Measurements from ENCODE around the gene MINDY4. TPM values are rescaled to one million over a fixed set of nuclear protein-coding genes. Genes with fewer than 3 reads are reported as not detected.

MINDY4 gene
- total RNA-seq, 1 donor from 2014 or later = 5.3 TPM

DNA sequence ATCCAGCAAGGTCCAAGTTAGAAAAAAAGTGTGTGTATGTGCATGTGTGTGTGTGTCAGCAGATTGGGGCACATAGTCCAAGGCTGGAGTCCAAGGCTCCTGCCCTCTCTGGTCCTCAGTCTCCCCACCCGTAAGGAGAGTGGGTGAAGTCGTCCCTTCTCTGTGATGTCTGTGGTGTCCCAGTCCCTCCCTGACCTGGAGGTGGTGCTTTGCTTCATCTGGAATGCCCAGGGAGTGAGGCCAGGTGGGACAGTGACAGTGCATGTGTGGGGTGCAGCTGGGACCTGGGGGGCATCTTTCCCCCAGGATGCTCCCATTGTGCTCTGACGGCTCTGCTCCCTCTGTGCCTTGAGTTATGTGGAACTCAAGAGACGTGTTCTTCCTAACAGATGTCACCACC lies 158.5 kb downstream of the MINDY4 start:
- DNase-seq (ENCODE audit: low read depth) = no peak
- Histone ChIP-seq H3K36me3 (ENCODE audit: control insufficient read depth, insufficient read depth, low read length) (no peaks in the 10 kb centered on the region), H3K27me3 (ENCODE audit: control insufficient read depth, insufficient read depth, low read length) (no peaks in the 10 kb centered on the region), H3K4me3 (ENCODE audit: low read depth, low read length) (no peak overlapping the region)
- TF ChIP-seq, protein P1, sequence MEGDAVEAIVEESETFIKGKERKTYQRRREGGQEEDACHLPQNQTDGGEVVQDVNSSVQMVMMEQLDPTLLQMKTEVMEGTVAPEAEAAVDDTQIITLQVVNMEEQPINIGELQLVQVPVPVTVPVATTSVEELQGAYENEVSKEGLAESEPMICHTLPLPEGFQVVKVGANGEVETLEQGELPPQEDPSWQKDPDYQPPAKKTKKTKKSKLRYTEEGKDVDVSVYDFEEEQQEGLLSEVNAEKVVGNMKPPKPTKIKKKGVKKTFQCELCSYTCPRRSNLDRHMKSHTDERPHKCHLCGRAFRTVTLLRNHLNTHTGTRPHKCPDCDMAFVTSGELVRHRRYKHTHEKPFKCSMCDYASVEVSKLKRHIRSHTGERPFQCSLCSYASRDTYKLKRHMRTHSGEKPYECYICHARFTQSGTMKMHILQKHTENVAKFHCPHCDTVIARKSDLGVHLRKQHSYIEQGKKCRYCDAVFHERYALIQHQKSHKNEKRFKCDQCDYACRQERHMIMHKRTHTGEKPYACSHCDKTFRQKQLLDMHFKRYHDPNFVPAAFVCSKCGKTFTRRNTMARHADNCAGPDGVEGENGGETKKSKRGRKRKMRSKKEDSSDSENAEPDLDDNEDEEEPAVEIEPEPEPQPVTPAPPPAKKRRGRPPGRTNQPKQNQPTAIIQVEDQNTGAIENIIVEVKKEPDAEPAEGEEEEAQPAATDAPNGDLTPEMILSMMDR (IDR thresholded peaks at IDR 0.05; ENCODE audit: insufficient read depth, low read length, poor library complexity, severe bottlenecking) = no peak

DNA sequence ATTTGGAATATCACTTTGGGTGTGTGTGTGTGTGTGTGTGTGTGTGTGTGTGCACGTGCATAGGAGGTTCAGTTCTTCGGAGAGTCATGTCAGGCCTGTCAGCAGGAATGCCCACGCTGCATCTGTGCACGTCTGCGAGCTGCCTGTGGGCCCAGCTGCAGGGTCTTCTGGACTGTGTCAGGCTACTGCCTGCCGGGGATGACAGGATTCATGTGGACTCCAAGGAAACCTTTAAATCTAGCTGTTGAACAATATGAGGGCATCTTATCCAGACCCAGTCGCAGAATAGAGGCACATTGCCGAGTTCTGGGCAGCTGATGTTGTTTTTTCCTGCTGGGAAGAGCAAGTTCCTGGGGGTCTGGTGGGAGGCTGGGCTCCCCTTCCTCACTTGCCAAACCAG lies 159.4 kb downstream of the MINDY4 start:
- TF ChIP-seq, protein P1 (IDR thresholded peaks at IDR 0.05; ENCODE audit: insufficient read depth, low read length, poor library complexity, severe bottlenecking) = no peak
- DNase-seq (ENCODE audit: low read depth) = no peak
- Histone ChIP-seq H3K36me3 (ENCODE audit: control insufficient read depth, insufficient read depth, low read length) (no peaks in the 10 kb centered on the region), H3K4me3 (ENCODE audit: low read depth, low read length) (no peak overlapping the region), H3K27me3 (ENCODE audit: control insufficient read depth, insufficient read depth, low read length) (no peaks in the 10 kb centered on the region)

DNA sequence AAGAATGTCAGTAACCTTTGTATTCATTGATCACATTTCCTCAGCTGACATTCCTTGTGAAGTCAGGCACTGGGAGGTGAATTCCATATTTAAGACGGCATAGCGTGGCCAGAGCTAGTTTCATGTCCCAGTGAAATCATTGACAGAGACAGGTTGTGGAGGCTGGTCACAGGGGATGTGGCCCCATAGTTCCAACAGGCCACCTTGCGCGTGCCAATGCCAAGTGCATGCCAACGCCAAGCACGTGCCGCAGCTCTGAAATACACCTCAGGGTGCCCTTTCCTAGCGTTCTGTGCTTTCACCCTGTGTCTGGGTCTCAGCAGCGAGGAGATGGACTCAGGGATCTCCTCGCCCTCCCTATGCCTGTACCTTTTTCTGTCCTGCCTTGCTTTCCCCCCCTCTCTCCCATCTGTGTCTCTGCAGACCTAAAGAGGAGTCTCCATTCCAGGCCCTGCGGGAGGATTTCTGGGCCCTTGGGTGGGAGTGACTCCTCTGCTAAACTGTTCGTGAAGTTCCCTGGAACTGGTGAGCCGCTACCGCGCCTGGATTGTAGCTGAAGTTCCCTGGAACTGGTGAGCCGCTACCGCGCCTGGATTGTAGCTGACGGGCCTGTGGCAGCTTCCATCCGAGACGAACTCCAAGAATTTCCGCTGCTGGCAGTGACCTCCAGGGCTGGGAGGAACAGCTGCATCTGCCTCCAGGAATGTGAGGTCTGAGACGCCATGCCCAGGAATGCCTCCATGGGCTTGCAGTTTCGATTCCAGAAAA lies 160.1 kb downstream of the MINDY4 start:
- Histone ChIP-seq H3K4me3 (ENCODE audit: low read depth, low read length) (no peak overlapping the region), H3K36me3 (ENCODE audit: control insufficient read depth, insufficient read depth, low read length) (no peaks in the 10 kb centered on the region), H3K27me3 (ENCODE audit: control insufficient read depth, insufficient read depth, low read length) (no peaks in the 10 kb centered on the region)
- peak; percentile 39 for DNase-seq (ENCODE audit: low read depth)
- TF ChIP-seq, protein P1 (IDR thresholded peaks at IDR 0.05; ENCODE audit: insufficient read depth, low read length, poor library complexity, severe bottlenecking) = no peak

DNA sequence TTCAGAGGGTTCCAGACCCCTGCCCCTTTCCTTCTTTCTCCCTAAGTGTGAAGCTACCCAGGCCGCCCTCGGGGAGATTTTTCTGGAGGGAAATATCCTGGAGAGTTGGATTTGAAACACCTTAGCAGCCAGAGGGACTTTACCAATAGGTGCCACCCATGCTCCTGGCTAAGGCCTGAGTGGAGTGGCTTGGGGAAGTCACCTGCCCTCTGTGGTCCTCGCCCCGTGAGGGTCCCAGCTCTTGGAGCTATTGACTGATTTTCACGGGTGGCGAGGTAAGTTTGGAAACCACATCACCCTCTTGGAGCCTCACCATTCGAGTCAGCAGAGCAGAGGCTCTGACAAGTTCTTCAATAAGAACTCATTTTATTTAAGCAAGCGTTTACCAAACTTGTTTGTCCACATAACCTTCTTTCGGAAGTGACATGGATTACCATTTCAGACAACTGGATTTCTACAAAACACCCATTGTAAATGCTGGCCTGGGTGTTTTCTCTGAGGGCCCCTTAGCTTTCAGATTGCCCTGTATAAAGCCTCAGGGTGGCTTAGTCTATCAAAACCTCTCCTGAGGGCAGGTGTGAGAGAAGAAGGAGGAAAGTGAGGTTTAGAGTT lies 160.8 kb downstream of the MINDY4 start:
- DNase-seq (ENCODE audit: low read depth) = no peak
- TF ChIP-seq, protein P1 (IDR thresholded peaks at IDR 0.05; ENCODE audit: insufficient read depth, low read length, poor library complexity, severe bottlenecking) = no peak
- Histone ChIP-seq H3K27me3 (ENCODE audit: control insufficient read depth, insufficient read depth, low read length) (no peaks in the 10 kb centered on the region), H3K4me3 (ENCODE audit: low read depth, low read length) (no peak overlapping the region), H3K36me3 (ENCODE audit: control insufficient read depth, insufficient read depth, low read length) (no peaks in the 10 kb centered on the region)

DNA sequence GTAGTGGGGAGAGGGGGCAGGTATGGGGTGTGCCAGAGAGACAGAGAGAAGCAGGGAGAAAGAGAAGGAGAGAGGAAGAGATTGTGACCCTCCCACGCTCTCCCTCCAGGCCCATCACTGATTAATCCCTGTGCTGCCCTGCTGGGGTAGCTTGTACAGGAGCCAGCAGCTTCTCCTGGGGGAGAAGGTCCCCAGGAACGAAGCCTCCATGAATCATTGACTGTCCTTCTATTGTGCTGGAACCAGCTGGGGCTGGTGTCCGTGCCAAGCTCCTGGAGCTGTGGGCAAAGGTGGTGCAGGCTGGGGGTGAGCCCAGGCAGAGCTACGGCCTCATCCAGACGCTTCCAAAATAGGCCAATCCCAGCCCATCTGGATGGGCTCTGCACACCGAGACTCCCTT lies 161.3 kb downstream of the MINDY4 start:
- no peaks in the 10 kb centered on the region for H3K27me3 ChIP-seq (ENCODE audit: control insufficient read depth, insufficient read depth, low read length)
- H3K36me3 ChIP-seq (ENCODE audit: control insufficient read depth, insufficient read depth, low read length) = no peaks in the 10 kb centered on the region
- DNase-seq (ENCODE audit: low read depth) = no peak
- no peak overlapping the region for H3K4me3 ChIP-seq (ENCODE audit: low read depth, low read length)
- TF ChIP-seq, protein P1 (IDR thresholded peaks at IDR 0.05; ENCODE audit: insufficient read depth, low read length, poor library complexity, severe bottlenecking) = no peak
